Mesendoderm (in vitro differentiated cells): ENCODE data around the gene ZNF592.

ENCODE experiments used
- DNase-seq: peaks from one replicate; pipeline ENCODE4 v3.0.0; 2013
- H2AK5ac ChIP-seq: 2 replicates; pipeline ENCODE4 v1.6.1; 2013; ENCODE audit warnings: low read length, inconsistent platforms
- H2BK120ac ChIP-seq: 2 replicates; pipeline ENCODE4 v1.6.1; 2013; ENCODE audit warnings: low read depth, mild to moderate bottlenecking, low read length, moderate library complexity, mixed read lengths
- H2BK15ac ChIP-seq: replicated peaks from 2 replicates; pipeline ENCODE4 v1.6.1; 2013; ENCODE audit warnings: low read depth, mild to moderate bottlenecking, moderate library complexity
- H2BK5ac ChIP-seq: 2 replicates; pipeline ENCODE4 v1.6.1; 2013; ENCODE audit warnings: low read length, inconsistent platforms
- H3K18ac ChIP-seq: 2 replicates; pipeline ENCODE4 v1.6.1; 2013; ENCODE audit warnings: mild to moderate bottlenecking, low read length, mixed read lengths
- H3K23ac ChIP-seq: one replicate; pipeline ENCODE4 v1.6.1; 2013; ENCODE audit warnings: low read length
- H3K27ac ChIP-seq: 2 replicates; pipeline ENCODE4 v1.5.1; 2013; ENCODE audit warnings: low read depth, mild to moderate bottlenecking, inconsistent platforms, low read length, moderate library complexity
- H3K27me3 ChIP-seq: 2 replicates; pipeline ENCODE4 v1.6.1; 2013; ENCODE audit warnings: low read length, control low read depth, mild to moderate bottlenecking, inconsistent platforms; ENCODE audit not compliant: insufficient read depth, poor library complexity
- H3K36me3 ChIP-seq: 2 replicates; pipeline ENCODE4 v1.6.1; 2013; ENCODE audit warnings: low read length, inconsistent platforms; ENCODE audit not compliant: control insufficient read depth, insufficient read depth
- H3K4ac ChIP-seq: one replicate; pipeline ENCODE4 v1.6.1; 2013; ENCODE audit warnings: low read depth, mild to moderate bottlenecking, low read length, moderate library complexity
- H3K4me1 ChIP-seq: 2 replicates; pipeline ENCODE4 v1.6.1; 2013; ENCODE audit warnings: low read depth, low read length, inconsistent platforms; ENCODE audit not compliant: control insufficient read depth
- H3K4me2 ChIP-seq: 2 replicates; pipeline ENCODE4 v1.6.1; 2013; ENCODE audit warnings: low read length
- H3K4me3 ChIP-seq: 2 replicates; pipeline ENCODE4 v1.5.1; 2013; ENCODE audit warnings: mild to moderate bottlenecking, low read length
- H3K56ac ChIP-seq: one replicate; pipeline ENCODE4 v1.6.1; 2013; ENCODE audit warnings: low read length
- H3K79me1 ChIP-seq: 2 replicates; pipeline ENCODE4 v1.6.1; 2013; ENCODE audit warnings: low read length, inconsistent platforms
- H3K79me2 ChIP-seq: 2 replicates; pipeline ENCODE4 v1.6.1; 2013; ENCODE audit warnings: mild to moderate bottlenecking, low read length; ENCODE audit not compliant: control insufficient read depth, insufficient read depth
- H3K9ac ChIP-seq: 2 replicates; pipeline ENCODE4 v1.6.1; 2013; ENCODE audit warnings: low read length, inconsistent platforms
- H4K5ac ChIP-seq: one replicate; pipeline ENCODE4 v1.6.1; 2013; ENCODE audit warnings: low read length
- H4K8ac ChIP-seq: one replicate; pipeline ENCODE4 v1.6.1; 2013; ENCODE audit warnings: low read depth, mild to moderate bottlenecking, control low read depth, low read length, moderate library complexity
- WGBS: extraction: QIAGEN DNeasy Blood & Tissue Kit; methylation state at CpG from one replicate; pipeline ENCODE4 v1.1.7; 2013; ENCODE audit warnings: low lambda C conversion rate, missing lambda C conversion rate; ENCODE audit not compliant: insufficient coverage; ENCODE audit errors: extremely low coverage; 5-methylcytosine and 5-hydroxymethylcytosine counted together

ZNF592 gene

GRCh38 chr15:84813435-84813834 is 65.0 kb downstream of the ZNF592 start:
- H3K27ac ChIP-seq: no peak overlapping the region
- peaks cover 10% of the 10 kb centered on the region for H3K4me1 ChIP-seq
- no peaks in the 10 kb centered on the region for H3K79me1 ChIP-seq
- no CpG with 5 or more reads among the region's 1 CpG for WGBS
- no peak overlapping the region for H3K23ac ChIP-seq
- no peak overlapping the region for H3K56ac ChIP-seq
- H4K8ac ChIP-seq: no peak overlapping the region
- no peak for DNase-seq
- H3K4me2 ChIP-seq: no peak overlapping the region
- H3K4me3 ChIP-seq: no peak overlapping the region
- H3K79me2 ChIP-seq: no peaks in the 10 kb centered on the region
- no peak overlapping the region for H2BK15ac ChIP-seq
- H2BK5ac ChIP-seq: no peak overlapping the region
- no peaks in the 10 kb centered on the region for H3K36me3 ChIP-seq
- H2AK5ac ChIP-seq: no peak overlapping the region
- H3K4ac ChIP-seq: no peak overlapping the region
- no peak overlapping the region for H3K9ac ChIP-seq
- no peak overlapping the region for H2BK120ac ChIP-seq
- H4K5ac ChIP-seq: no peak overlapping the region
- H3K18ac ChIP-seq: no peak overlapping the region
- H3K27me3 ChIP-seq: no peaks in the 10 kb centered on the region

- no peak overlapping the region for H2BK15ac ChIP-seq
- no peak for DNase-seq
- H3K4me3 ChIP-seq: no peak overlapping the region
- H3K4me1 ChIP-seq: peaks cover 14% of the 10 kb centered on the region
- H3K23ac ChIP-seq: no peak overlapping the region
- no peaks in the 10 kb centered on the region for H3K36me3 ChIP-seq
- H4K5ac ChIP-seq: no peak overlapping the region
- no peak overlapping the region for H4K8ac ChIP-seq
- H3K27me3 ChIP-seq: no peaks in the 10 kb centered on the region
- peaks cover 2% of the 10 kb centered on the region for H3K79me1 ChIP-seq
- H3K79me2 ChIP-seq: peaks cover 3% of the 10 kb centered on the region
- H3K18ac ChIP-seq: no peak overlapping the region
- no peak overlapping the region for H3K4me2 ChIP-seq
- no peak overlapping the region for H2BK5ac ChIP-seq
- H3K56ac ChIP-seq: no peak overlapping the region
- WGBS: no CpG with 5 or more reads among the region's 1 CpG
- no peak overlapping the region for H2BK120ac ChIP-seq
- no peak overlapping the region for H3K4ac ChIP-seq
- no peak overlapping the region for H3K9ac ChIP-seq
- no peak overlapping the region for H2AK5ac ChIP-seq
- H3K27ac ChIP-seq: no peak overlapping the region
These were observed 65.5 kb downstream of the ZNF592 start for GRCh38 chr15:84813931-84814330.

- Histone ChIP-seq H3K79me1 (peaks cover 8% of the 10 kb centered on the region), H2BK15ac (no peak overlapping the region), H4K5ac (no peak overlapping the region), H4K8ac (no peak overlapping the region), H2BK5ac (no peak overlapping the region), H3K4ac (no peak overlapping the region), H3K18ac (no peak overlapping the region), H3K79me2 (peaks cover 11% of the 10 kb centered on the region), H3K9ac (no peak overlapping the region), H3K4me3 (no peak overlapping the region), H3K4me1 (peaks cover 24% of the 10 kb centered on the region), H2BK120ac (no peak overlapping the region), H3K4me2 (no peak overlapping the region), H3K27ac (no peak overlapping the region), H3K23ac (no peak overlapping the region), H3K27me3 (no peaks in the 10 kb centered on the region), H3K56ac (no peak overlapping the region), H3K36me3 (no peaks in the 10 kb centered on the region), H2AK5ac (no peak overlapping the region)
- no CpG with 5 or more reads among the region's 10 CpGs for WGBS
- DNase-seq: no peak
These were observed 66.5 kb downstream of the ZNF592 start for GRCh38 chr15:84814916-84815315.

GRCh38 chr15:84816694-84817465 is 68.5 kb downstream of the ZNF592 start, which contains the start of gene ALPK3:
ALPK3 (plus strand) TSS chr15:84817356; CDS start chr15:84817453, 97 bp downstream.
- no CpG with 5 or more reads among the region's 63 CpGs for WGBS
- peak; percentile 83 for DNase-seq
- H3K4me3 ChIP-seq: peak within 1 kb of the TSS; percentile 28

GRCh38 chr15:84817466-84818081 is 69.2 kb downstream of the ZNF592 start:
- peak; percentile 98 for DNase-seq
- H3K56ac ChIP-seq: peak overlapping the region; percentile 98

More at GRCh38 chr15:84816694-84817465, 68.5 kb downstream of the ZNF592 start, which contains the start of gene ALPK3:
- Histone ChIP-seq H3K9ac (peak within 1 kb of the TSS; percentile 84), H3K36me3 (no peaks in the 10 kb centered on the region), H2BK15ac (no peak within 1 kb of the TSS), H3K56ac (peak within 1 kb of the TSS; percentile 98), H4K8ac (peak within 1 kb of the TSS; percentile 29), H3K18ac (peak within 1 kb of the TSS; percentile 85), H3K4me2 (peak within 1 kb of the TSS; percentile 90), H3K79me2 (peaks cover 17% of the 10 kb centered on the region), H3K27ac (peak within 1 kb of the TSS; percentile 99), H3K27me3 (no peaks in the 10 kb centered on the region), H2AK5ac (peak within 1 kb of the TSS; percentile 99), H3K79me1 (peaks cover 17% of the 10 kb centered on the region), H3K4ac (peak within 1 kb of the TSS; percentile 96), H3K23ac (peak within 1 kb of the TSS; percentile 66), H4K5ac (peak within 1 kb of the TSS; percentile 97), H2BK5ac (peak within 1 kb of the TSS; percentile 99), H3K4me1 (peaks cover 24% of the 10 kb centered on the region), H2BK120ac (peak within 1 kb of the TSS; percentile 18)

More at GRCh38 chr15:84817466-84818081, 69.2 kb downstream of the ZNF592 start:
- peak overlapping the region; percentile 18 for H2BK120ac ChIP-seq
- H3K23ac ChIP-seq: no peak overlapping the region
- no peaks in the 10 kb centered on the region for H3K36me3 ChIP-seq
- H3K4ac ChIP-seq: peak overlapping the region; percentile 96
- H2BK15ac ChIP-seq: no peak overlapping the region
- peaks cover 19% of the 10 kb centered on the region for H3K79me1 ChIP-seq
- peak overlapping the region; percentile 90 for H3K4me2 ChIP-seq
- peak overlapping the region; percentile 29 for H4K8ac ChIP-seq
- H4K5ac ChIP-seq: peak overlapping the region; percentile 97
- H3K27me3 ChIP-seq: no peaks in the 10 kb centered on the region
- H2BK5ac ChIP-seq: peak overlapping the region; percentile 99
- peaks cover 17% of the 10 kb centered on the region for H3K79me2 ChIP-seq
- H3K18ac ChIP-seq: peak overlapping the region; percentile 85
- peak overlapping the region; percentile 28 for H3K4me3 ChIP-seq
- peak overlapping the region; percentile 99 for H3K27ac ChIP-seq
- peak overlapping the region; percentile 99 for H2AK5ac ChIP-seq
- no CpG with 5 or more reads among the region's 27 CpGs for WGBS
- peaks cover 24% of the 10 kb centered on the region for H3K4me1 ChIP-seq
- H3K9ac ChIP-seq: peak overlapping the region; percentile 84
